Astrocyte (in vitro differentiated cells and primary cell): ENCODE results near the gene SNED1.

ENCODE experiments used
- EZH2 ChIP-seq: IDR thresholded peaks from 2 replicates; pipeline ENCODE4 v1.6.1; 2012; ENCODE audit warnings: mild to moderate bottlenecking, low read length, inconsistent platforms; ENCODE audit not compliant: insufficient read depth
- TF ChIP-seq, protein P1 (sequence below): IDR thresholded peaks from 2 replicates; pipeline ENCODE4 v1.5.1; 2011; ENCODE audit warnings: low read depth, mild to moderate bottlenecking, inconsistent platforms, low read length, moderate library complexity; ENCODE audit not compliant: insufficient read depth

DNA sequence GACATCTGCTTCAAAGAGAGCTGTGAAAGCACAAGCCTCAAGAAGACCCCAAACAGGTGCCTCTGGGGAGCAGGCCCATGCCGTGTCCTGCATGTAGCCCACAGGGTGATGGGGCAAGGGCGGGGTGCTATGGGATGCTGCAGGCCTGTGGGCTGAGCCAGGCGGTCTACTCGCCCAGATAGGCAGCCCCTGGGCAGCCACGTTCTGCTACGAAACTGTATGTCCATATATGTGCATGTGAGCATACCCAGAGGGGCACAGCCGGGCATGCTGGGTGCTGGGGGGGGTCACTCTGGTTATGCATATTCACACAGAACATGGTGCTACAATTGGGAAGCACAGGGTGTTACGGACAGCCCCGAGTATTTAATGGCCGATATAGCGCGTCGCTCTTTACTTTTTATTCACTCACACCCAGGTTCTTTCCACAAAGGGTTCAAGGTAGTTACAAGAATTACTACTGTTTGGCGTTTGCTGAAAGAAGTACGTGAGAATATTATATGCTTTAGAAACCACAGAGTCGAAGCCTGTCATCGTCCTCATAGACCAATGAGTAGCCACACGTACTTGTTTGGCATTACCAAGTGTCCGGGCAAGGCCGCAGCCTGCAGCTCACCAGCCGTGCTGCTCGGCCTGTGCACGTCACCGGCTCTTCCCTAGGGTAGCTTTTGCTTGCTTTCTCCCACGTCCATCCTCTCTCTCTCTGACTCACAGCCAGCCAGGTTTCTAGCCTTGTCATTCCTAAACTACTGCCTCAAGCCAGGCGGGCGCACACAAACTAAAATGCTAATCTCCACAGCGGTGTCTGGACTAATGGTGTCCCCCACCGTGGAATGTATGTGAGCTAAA is 89.2 kb downstream of the SNED1 start:
- TF ChIP-seq, protein P1, sequence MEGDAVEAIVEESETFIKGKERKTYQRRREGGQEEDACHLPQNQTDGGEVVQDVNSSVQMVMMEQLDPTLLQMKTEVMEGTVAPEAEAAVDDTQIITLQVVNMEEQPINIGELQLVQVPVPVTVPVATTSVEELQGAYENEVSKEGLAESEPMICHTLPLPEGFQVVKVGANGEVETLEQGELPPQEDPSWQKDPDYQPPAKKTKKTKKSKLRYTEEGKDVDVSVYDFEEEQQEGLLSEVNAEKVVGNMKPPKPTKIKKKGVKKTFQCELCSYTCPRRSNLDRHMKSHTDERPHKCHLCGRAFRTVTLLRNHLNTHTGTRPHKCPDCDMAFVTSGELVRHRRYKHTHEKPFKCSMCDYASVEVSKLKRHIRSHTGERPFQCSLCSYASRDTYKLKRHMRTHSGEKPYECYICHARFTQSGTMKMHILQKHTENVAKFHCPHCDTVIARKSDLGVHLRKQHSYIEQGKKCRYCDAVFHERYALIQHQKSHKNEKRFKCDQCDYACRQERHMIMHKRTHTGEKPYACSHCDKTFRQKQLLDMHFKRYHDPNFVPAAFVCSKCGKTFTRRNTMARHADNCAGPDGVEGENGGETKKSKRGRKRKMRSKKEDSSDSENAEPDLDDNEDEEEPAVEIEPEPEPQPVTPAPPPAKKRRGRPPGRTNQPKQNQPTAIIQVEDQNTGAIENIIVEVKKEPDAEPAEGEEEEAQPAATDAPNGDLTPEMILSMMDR: no peak
- TF ChIP-seq EZH2: no peak
